Subcutaneous adipose tissue (tissue), 4 donors: ENCODE measurements around the gene H2BW2. TPM values are rescaled to one million over a fixed set of nuclear protein-coding genes. Genes with fewer than 3 reads are reported as not detected.

ENCODE experiments used
- total RNA-seq, 4 donors: library from RNA; depleted of rRNA; stranded (reverse); fragments of >200 nt; gene quantifications; one replicate each; pipeline ENCODE4 v1.1.0, GENCODE V29; 2016

H2BW2 gene
- total RNA-seq, 4 donors from 2014 or later, result not detected

Other genes starting within 250 kb of the H2BW2 start
- gene RAB9B, start 207.7 kb upstream of the H2BW2 start, total RNA-seq, result 1 to 10 TPM in 3 of 4 donors, under 1 TPM in 1; 0.85 to 2.0 (median 1.5) TPM
- gene TMSB15B, start 77.3 kb upstream of the H2BW2 start, total RNA-seq, result 1 to 10 TPM in 3 of 4 donors, under 1 TPM in 1; 0.66 to 3.3 (median 1.5) TPM
- gene H2BW1, start 26.2 kb upstream of the H2BW2 start, total RNA-seq, result not detected
- gene TMSB15C, start 36.3 kb downstream of the H2BW2 start, total RNA-seq, result 1 to 10 TPM in 2 of 4 donors, under 1 TPM in 2; 0.38 to 2.7 (median 1.2) TPM
- gene ZCCHC18, start 72.6 kb downstream of the H2BW2 start, total RNA-seq, result 1 to 10 TPM in 1 of 4 donors, under 1 TPM in 2, not detected in 1; 0.19 to 1.1 (median 0.51) TPM
- gene SLC25A53, start 117.1 kb downstream of the H2BW2 start, total RNA-seq, result 10 to 100 TPM; 10.6 to 24.5 (median 17.3) TPM
- gene FAM199X, start 126.5 kb downstream of the H2BW2 start, total RNA-seq, result 10 to 100 TPM; 33.5 to 93.1 (median 54.7) TPM
- gene ESX1, start 215.0 kb downstream of the H2BW2 start, total RNA-seq, result not detected